Effector memory CD8-positive, alpha-beta T cell (primary cell): ENCODE measurements around the gene CCL25.
"Not testable (repeated sequence)": the region's sequence is repeated elsewhere in the genome, so short reads cannot be mapped to it uniquely, and the experiment has no call there.

Source experiments
- ATAC-seq: fragments of 150-1000 bp; cut with Tn5 transposase; replicated peaks from 2 replicates; pipeline ENCODE4 v1.10.0; 2021; ENCODE audit warnings: mild to moderate bottlenecking, moderate library complexity
- DNase-seq, 3 experiments: peaks; one replicate each; pipeline ENCODE4 v3.0.0; 2021
- H3K27ac Mint-ChIP-seq, 2 donors: one replicate each; pipeline ENCODE4 v1.8.0; 2022; ENCODE audit warnings: mild to moderate bottlenecking in 2 of 2, mixed read lengths in 2 of 2, moderate library complexity in 2 of 2
- H3K27me3 Mint-ChIP-seq, 2 donors: one replicate each; pipeline ENCODE4 v1.8.0; 2022; ENCODE audit warnings: mixed read lengths in 2 of 2
- H3K36me3 Mint-ChIP-seq: one replicate; pipeline ENCODE4 v1.8.0; 2022; ENCODE audit warnings: mild to moderate bottlenecking, moderate library complexity, mixed read lengths; ENCODE audit not compliant: insufficient read depth
- H3K4me1 Mint-ChIP-seq, 2 donors: one replicate each; pipeline ENCODE4 v1.8.0; 2022; ENCODE audit warnings: low read depth in 2 of 2, mixed read lengths in 2 of 2
- H3K4me3 Mint-ChIP-seq, 2 donors: one replicate each; pipeline ENCODE4 v1.8.0; 2022; ENCODE audit warnings: mild to moderate bottlenecking in 2 of 2, mixed read lengths in 2 of 2, moderate library complexity in 2 of 2
- H3K9me3 Mint-ChIP-seq, 2 donors: one replicate each; pipeline ENCODE4 v1.8.0; 2022; ENCODE audit warnings: mixed read lengths in 2 of 2

The CCL25 gene

DNA sequence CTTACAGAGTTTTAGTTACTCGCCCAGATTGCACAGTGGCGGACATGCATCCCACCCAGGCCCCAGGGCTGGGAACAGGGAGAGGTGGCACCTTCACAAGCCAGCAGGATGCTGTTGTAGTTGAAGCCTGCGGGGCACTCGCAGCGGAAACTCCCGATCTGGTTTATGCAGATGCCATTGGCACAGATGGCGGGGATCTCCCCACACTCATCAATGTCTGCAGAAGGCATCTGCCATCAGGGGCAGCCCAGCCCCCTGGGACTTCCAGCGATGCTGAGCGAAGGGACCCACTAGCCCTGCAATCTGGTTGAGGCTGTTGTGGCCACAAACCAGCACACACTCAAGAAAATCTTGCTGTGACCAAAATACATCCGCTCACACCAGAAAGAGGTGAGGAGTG lies 44.6 kb downstream of the CCL25 start:
- Mint-ChIP-seq H3K4me1 (no peaks in the 10 kb centered on the region), H3K9me3 (peaks cover 8% of the 10 kb centered on the region in 2 donors), H3K27ac (no peak overlapping the region), H3K4me3 (no peak overlapping the region), H3K36me3 (no peaks in the 10 kb centered on the region), H3K27me3 (peaks cover 23 to 51% of the 10 kb centered on the region in 2 donors)
- no peak for DNase-seq
- no peak for ATAC-seq

DNA sequence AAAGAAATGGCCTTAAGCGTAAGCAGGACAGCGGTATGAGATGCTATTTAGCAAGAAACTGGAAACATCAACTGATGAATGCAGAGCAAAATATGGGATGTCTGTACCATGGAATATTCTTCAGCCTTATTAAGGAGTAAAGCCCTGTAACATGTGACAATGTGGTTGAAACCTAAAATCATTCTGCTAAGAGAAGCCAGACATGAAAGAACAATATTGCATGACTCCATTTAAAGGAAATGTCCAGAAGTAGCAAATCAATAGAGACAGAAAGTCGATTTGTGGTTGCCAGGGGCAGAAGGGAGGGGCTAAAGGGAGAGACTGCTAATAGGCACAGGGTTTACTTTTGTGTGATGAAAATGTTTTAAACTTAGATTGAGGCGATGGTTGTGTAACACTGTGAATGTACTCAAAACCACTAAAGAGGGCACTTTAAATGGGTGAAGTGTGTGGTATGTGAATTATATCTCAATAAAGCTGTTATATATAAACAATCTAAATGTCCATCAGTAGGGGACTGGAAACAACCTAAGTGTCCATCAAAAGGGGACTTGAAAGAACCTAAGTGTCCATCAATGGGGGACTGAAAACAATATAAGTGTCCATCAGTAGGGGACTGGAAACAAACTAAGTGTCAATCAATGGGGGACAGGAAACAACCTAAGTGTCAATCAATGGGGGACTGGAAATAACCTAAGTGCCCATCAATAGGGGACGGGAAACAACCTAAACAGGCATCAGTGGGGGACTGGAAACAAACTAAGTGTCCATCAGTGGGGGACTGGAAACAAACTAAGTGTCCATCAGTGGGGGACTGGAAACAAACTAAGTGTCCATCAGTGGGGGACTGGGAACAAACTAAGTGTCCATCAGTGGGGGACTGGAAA lies 45.4 kb downstream of the CCL25 start:
- H3K27ac Mint-ChIP-seq: no peak overlapping the region
- H3K27me3 Mint-ChIP-seq: peaks cover 23 to 57% of the 10 kb centered on the region in 2 donors
- H3K36me3 Mint-ChIP-seq: no peaks in the 10 kb centered on the region
- DNase-seq: no peak
- no peak for ATAC-seq
- no peaks in the 10 kb centered on the region for H3K4me1 Mint-ChIP-seq
- peaks cover 8% of the 10 kb centered on the region in 2 donors for H3K9me3 Mint-ChIP-seq
- H3K4me3 Mint-ChIP-seq: no peak overlapping the region

DNA sequence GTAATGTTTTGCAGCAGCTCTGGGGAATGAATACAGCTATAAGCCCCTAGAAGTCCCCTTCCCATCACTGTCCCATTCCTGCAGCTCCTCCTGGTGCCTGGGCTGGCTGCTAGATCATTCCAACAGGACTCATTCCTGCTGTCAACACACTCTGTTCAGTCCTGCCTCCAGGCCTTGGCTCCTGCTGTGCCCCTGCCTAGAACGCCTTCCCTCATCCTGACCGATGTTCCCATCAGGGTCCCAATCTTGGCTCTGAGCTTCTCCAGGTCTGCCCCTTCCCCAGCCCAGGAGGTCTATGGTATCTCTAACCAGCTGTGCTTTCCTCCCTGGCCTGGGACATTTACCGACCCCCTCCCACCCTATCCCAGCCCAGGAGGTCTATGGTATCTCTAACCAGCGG lies 48.8 kb downstream of the CCL25 start:
- no peak for ATAC-seq
- Mint-ChIP-seq H3K36me3 (no peaks in the 10 kb centered on the region), H3K4me1 (no peaks in the 10 kb centered on the region), H3K9me3 (peaks cover 0 to 2% of the 10 kb centered on the region in 2 donors), H3K27ac (no peak overlapping the region), H3K4me3 (no peak overlapping the region), H3K27me3 (peaks cover 23 to 57% of the 10 kb centered on the region in 2 donors)
- DNase-seq: no peak

- not testable (repeated sequence) for H3K4me1 Mint-ChIP-seq, H3K9me3 Mint-ChIP-seq
Measured at GRCh38 chr19:8101910-8102309, 49.4 kb downstream of the CCL25 start.

GRCh38 chr19:8105471-8105870 lies 52.9 kb downstream of the CCL25 start:
- H3K9me3 Mint-ChIP-seq: no peaks in the 10 kb centered on the region
- no peak overlapping the region for H3K27ac Mint-ChIP-seq
- H3K4me1 Mint-ChIP-seq: no peaks in the 10 kb centered on the region
- no peak for DNase-seq
- H3K27me3 Mint-ChIP-seq: peaks cover 8 to 21% of the 10 kb centered on the region in 2 donors
- no peak overlapping the region for H3K4me3 Mint-ChIP-seq
- no peaks in the 10 kb centered on the region for H3K36me3 Mint-ChIP-seq
- no peak for ATAC-seq

More at GRCh38 chr19:8101910-8102309, 49.4 kb downstream of the CCL25 start:
- not testable (repeated sequence) for H3K4me3 Mint-ChIP-seq, DNase-seq, ATAC-seq, H3K36me3 Mint-ChIP-seq, H3K27ac Mint-ChIP-seq
- peaks cover 23 to 52% of the 10 kb centered on the region in 2 donors for H3K27me3 Mint-ChIP-seq

DNA sequence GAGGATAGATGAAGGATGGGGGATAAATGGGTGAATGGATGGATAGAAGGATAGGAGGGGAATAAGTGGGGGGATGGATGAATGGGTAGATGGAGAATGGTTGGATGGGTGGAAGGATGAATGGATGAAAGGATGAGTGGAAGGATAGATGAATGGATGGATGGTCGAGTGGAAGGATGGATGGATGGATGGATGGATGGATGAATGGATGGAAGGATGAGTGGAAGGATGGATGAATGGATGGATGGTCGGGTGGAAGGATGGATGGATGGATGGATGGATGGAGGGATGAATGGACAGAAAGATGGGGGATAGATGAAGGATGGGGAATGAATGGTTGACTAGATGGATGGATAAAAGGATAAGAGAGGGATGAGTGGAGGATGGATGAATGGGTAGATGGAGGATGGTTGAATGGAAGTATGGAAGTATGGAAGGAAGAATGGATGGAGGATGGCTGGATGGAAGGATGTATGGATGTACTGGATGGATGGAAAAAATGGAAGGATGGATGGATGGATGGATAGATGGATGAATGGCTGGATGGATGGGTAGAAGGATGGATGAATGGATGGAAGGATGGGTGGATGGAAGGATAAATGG lies 54.8 kb downstream of the CCL25 start:
- Mint-ChIP-seq H3K27ac (no peak overlapping the region), H3K4me3 (no peak overlapping the region), H3K4me1 (no peaks in the 10 kb centered on the region), H3K9me3 (no peaks in the 10 kb centered on the region), H3K27me3 (peaks cover 0 to 7% of the 10 kb centered on the region in 2 donors), H3K36me3 (no peaks in the 10 kb centered on the region)
- ATAC-seq (no peak), DNase-seq (no peak)

GRCh38 chr19:8108560-8109445 lies 56.2 kb downstream of the CCL25 start:
- Mint-ChIP-seq H3K9me3 (no peaks in the 10 kb centered on the region), H3K36me3 (no peaks in the 10 kb centered on the region), H3K4me3 (no peak overlapping the region), H3K4me1 (no peaks in the 10 kb centered on the region), H3K27me3 (peaks cover 0 to 9% of the 10 kb centered on the region in 2 donors), H3K27ac (no peak overlapping the region)
- no peak for ATAC-seq
- DNase-seq: no peak

DNA sequence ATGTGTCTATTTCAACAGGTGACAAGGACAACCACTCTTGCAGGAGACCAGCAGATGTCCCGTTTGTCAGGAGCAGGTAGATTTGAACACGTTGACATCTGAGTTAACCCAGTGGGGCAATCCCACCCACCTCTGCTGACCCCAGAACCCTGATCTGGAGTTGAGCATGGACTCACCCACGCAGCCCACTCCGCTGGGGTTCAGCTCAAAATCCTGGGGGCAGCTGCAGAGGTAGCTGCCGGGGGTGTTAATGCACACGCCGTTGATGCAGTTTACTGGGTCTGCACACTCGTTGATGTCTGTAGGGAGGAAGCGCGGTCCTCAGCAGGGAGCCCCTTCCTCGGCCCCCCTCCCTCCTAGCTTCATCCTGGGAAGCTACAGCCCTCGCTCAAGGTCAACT lies 56.9 kb downstream of the CCL25 start:
- DNase-seq (no peak), ATAC-seq (no peak)
- Mint-ChIP-seq H3K9me3 (no peaks in the 10 kb centered on the region), H3K4me3 (no peak overlapping the region), H3K27ac (no peak overlapping the region), H3K27me3 (peaks cover 0 to 9% of the 10 kb centered on the region in 2 donors), H3K36me3 (no peaks in the 10 kb centered on the region), H3K4me1 (no peaks in the 10 kb centered on the region)

- H3K4me3 Mint-ChIP-seq: no peak overlapping the region
- H3K27me3 Mint-ChIP-seq: peaks cover 0 to 9% of the 10 kb centered on the region in 2 donors
- no peak for DNase-seq
- no peak overlapping the region for H3K27ac Mint-ChIP-seq
- H3K9me3 Mint-ChIP-seq: no peaks in the 10 kb centered on the region
- ATAC-seq: no peak
- H3K4me1 Mint-ChIP-seq: no peaks in the 10 kb centered on the region
- H3K36me3 Mint-ChIP-seq: no peaks in the 10 kb centered on the region
Measured at GRCh38 chr19:8109890-8110662, 57.5 kb downstream of the CCL25 start.

GRCh38 chr19:8110931-8111330 lies 58.4 kb downstream of the CCL25 start:
- no peaks in the 10 kb centered on the region for H3K4me1 Mint-ChIP-seq
- ATAC-seq (no peak), DNase-seq (no peak)
- no peaks in the 10 kb centered on the region for H3K36me3 Mint-ChIP-seq
- H3K4me3 Mint-ChIP-seq: no peak overlapping the region
- H3K27me3 Mint-ChIP-seq: peaks cover 0 to 9% of the 10 kb centered on the region in 2 donors
- no peak overlapping the region for H3K27ac Mint-ChIP-seq
- H3K9me3 Mint-ChIP-seq: no peaks in the 10 kb centered on the region

GRCh38 chr19:8111376-8111775 lies 58.8 kb downstream of the CCL25 start:
- no peaks in the 10 kb centered on the region for H3K36me3 Mint-ChIP-seq
- no peak overlapping the region for H3K27ac Mint-ChIP-seq
- no peaks in the 10 kb centered on the region for H3K9me3 Mint-ChIP-seq
- H3K4me3 Mint-ChIP-seq: no peak overlapping the region
- DNase-seq (no peak), ATAC-seq (no peak)
- no peaks in the 10 kb centered on the region for H3K4me1 Mint-ChIP-seq
- H3K27me3 Mint-ChIP-seq: peaks cover 0 to 9% of the 10 kb centered on the region in 2 donors
